ENCODE data around the gene TEX26.

Gene TEX26

DNA sequence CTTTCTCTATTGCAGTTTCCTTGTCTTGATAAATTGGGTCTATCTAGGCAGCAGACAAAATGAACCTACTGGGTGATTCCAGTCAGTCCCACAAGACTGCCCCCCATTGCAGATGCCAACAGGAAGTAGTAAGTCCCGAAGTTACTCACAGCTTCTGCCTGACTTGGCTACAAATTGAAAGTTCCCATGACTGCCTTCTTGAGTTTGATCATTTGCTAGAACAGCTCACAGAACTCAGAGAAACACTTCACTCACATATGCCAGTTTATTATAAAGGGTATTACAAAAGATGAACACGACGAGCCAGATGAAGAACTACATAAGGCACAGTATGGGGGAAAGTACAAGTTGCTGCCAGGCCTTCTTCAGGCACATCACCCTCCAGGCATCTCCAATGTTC is 50.0 kb downstream of the TEX26 start:
- no peak for DNase-seq

DNA sequence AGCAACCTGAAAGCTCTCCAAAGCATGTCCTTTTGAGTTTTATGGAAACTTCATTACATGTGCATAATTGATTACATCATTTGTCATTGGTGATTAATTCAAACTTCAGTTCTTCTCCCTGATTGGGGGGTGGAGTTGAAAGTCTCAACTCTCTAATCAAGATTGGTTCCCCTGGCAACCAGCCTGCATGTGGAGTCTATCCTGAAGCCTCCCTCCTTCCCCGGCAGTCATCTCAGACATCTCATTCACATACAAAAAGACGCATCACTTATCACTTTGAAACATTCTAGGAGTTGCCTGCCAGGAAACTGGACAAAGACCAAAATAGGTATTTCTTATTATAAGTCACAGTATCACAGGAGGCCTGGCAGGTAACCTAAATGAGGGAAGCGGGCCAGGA is 50.5 kb downstream of the TEX26 start:
- no peak for DNase-seq

DNA sequence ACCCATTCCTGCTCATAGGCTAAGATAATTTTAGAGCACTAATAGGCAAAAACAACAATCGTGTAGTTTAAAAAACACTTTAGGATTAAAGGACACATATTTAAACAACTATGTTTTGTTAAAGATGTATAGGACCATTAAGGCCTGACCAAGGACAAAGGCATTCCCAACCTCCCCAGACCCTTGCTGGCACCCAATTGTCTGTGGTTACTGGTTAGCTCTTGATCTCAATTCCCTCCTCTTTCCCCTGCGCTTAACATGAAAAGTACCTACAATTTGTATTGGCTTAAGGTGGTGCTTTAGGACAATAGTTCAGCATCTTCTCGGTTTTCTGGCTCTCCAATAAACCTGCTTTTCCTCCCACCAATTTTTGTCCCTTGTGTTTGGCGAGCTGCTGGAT is 51.0 kb downstream of the TEX26 start:
- no peak for DNase-seq

DNA sequence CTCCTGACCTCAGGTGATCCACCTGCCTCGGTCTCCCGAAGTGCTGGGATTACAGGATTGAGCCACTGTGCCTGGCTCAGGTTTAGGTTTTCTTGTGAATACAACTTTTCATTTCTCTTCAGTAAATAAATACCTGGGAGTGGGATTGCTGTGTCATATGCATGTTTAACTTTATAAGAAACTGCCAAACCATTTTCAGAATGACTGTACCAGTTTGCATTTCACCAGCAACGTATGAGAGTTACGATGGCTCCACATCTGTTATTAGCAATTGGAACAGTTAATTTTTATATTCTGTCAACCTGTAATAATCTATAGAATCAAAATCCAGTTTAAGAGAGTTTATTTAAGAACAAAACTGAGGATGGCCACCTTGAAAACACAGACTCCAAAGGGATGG is 52.2 kb downstream of the TEX26 start:
- DNase-seq = no peak

DNA sequence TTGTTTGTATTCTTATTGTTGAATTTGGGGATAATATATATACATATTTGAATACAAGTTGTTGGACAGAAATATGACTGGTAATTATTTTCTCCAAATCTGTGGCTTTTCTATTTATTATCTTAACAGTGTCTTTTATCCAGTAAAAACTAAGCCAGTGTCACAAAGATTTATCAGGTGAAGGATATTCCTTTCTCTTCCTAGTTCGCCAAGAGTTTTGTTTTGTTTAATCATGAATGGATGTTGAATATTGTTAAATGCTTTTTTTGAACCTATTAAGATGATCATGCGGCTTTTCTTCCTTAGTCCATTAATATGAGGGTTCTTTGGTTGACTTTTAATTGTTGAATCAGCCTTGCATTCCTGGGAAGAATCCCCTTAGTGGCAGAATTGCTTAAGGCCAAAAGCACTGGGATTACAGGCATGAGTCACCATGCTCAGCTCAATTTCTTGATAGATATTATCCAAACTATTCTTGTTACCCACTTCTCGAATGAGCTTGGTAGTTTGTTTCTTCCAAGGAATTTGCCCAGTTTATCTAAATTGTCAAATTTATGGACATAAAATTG is 53.3 kb downstream of the TEX26 start:
- DNase-seq = no peak

DNA sequence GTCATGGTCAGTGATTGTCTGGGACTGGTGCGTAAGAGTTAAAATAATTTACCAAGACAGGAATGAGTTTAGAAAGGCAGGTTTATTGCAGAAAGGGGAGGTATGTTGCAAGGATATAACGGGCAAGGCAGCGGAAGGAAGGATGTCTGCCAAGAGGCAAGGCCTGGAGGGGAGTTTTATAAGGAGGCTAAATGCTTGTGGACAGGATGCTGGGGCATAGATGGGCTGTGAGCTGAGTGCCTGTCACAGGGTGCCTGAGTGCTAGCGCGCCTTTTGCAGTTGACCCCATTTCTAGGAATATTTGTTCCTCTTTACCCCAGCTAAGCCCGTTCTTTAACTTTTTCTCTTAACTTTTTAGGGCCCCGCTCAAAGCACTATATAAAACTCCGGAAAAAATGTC is 58.7 kb downstream of the TEX26 start:
- DNase-seq = no peak

DNA sequence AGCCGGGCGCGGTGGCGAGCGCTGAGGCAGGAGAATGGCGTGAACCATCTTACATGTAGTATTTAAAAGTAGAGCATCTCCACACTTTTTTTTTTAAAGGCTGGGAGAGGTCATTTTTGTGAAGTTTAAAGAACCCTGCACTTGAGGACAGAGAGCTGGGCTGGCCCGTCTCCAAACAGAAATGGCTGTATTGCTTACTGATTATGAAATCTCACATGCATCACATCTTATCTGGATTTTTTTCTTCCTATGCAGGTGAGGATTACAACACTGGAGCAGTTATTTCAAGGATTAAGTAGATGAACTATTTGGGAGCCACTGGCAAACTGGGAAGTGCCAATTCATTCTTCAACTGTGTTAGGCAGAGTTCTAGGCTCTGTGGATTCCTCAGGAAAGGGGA is 59.5 kb downstream of the TEX26 start:
- DNase-seq = no peak

DNA sequence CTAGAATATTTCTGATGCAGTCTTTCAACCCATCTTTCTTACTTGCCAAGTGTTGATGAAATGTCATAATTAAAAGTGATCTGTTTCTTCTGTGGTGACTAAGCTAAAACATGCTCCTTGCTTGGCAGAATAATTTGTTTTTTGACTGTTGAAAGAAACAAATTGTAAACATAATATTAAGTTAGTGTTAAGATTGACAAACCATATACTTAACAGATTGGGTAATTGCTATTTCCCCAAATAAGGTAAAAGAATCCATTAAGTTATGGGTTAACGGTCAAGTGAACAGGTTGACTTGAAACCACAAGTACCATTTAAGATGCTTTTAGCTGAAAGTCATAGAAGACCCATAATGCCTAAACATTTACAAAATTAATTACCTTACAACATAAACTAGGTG is 62.9 kb downstream of the TEX26 start:
- DNase-seq = no peak

DNA sequence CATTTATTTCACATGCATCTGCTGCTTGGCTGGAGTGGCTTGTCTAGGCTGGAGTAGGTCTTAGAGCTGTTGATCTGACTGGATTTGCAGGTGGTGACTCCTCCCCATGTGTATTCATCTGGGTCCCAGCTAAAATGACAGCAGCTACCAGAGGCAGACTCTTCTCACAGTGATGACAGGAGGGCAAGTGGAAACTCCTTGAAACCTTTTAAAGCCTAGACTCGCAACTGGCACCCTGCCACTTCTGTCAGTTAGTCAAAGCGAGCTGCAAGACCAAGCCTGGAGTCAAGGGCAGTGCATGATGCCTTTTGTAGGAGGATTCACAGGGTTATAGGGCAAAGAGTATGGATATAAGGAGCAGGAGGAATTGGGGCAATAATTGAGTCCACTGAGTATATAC is 65.2 kb downstream of the TEX26 start:
- DNase-seq = no peak

DNA sequence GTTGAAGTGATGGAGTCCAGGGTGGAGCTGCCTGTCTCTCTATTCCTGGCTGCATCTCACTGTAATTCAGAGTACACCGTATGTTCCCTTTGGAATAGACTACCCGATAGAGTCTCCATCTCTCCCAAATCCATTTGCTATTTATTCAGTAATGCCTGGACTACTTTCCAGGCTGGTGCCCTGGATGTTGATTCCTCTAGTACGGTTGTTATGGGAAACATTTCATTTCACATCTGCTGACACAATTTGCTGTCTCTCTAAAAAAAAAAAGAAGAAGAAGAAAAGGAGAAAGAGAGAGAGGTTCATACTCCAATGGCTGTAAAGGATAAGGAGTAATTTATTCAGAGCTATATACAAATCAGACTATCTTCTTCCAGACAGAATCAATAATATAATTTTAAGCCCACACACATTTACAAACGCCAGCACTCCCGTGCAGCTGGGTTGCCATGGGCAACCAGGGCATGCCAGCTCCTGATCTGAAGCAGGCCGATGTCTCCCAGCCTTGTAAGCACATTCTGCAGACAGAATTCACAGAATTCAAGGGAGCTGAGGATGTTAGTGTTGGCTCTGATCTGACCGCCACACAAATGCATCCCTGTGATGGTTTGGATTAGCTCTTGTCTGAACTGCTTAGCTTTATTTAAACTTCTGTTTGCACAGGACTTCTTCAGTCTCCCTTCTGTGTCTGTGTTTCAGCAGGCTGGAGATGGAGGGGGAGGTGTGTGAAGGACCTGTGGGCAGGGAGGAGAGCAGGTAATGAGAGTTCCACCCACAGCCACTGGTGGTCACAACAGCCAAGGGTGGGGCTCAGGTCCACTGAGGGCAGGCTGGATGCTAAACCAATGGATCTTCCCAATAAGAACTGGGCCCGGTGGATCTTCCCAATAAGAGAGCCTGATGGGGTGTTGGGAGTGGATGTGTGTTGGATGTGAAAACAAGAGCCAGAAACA is 66.0 kb downstream of the TEX26 start:
- no peak for DNase-seq

DNA sequence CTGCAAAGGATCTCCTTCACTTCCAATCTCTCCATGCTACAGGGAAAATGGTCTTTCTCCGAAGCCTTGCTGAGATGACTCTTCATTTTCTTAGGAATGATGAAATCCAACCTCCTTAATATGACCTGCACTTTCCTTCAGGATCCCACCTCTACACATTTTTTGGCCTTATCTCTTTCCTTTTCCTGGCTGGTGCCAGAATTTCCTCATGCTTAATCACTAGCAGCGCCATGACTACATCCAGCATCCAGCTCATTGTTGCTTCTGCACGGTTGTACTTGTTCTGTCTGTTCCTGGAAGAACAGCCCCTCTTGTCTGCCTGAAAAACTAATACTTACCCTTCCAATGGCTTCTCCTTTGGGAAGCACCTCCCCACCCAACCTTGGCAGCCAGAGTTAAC is 68.4 kb downstream of the TEX26 start:
- DNase-seq = no peak

DNA sequence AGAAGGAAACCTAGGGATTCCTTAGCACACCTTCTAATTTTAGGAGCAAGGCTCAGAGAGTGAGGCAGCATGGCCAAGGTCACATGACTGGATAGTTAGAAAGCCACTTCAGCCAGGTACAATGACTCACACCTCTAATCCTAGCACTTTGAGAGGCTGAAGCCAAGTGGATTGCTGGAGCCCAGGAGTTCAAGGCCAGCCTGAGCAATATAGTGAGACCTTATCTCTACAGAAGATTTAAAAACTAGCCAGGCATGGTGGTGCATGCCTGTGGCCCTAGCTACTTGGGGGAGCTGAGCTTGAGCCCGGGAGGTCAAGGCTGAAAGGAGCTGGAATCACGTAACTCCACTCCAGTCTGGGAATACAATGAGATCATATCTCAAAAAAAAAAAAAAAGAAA is 69.2 kb downstream of the TEX26 start:
- no peak for DNase-seq

DNA sequence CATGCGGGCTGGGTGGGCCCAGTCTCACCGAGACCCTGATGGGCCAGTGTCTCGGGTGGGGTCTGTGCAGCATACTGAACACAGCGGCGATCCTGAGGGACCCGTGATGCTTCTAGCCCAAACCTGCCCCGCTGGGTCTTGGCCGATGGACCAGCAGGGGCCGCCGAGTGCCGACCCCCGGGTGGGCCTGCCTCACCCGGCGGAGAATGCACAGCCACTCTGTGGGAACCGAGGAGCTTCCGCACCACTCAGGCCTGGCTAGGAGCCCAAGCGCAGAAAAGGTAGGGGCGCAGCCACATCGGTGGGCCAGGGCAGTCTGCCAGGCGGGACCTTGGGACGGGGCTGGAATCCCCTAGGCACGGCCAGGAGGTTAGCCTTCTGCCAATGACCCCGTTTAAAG is 72.6 kb downstream of the TEX26 start:
- no peak for DNase-seq

DNA sequence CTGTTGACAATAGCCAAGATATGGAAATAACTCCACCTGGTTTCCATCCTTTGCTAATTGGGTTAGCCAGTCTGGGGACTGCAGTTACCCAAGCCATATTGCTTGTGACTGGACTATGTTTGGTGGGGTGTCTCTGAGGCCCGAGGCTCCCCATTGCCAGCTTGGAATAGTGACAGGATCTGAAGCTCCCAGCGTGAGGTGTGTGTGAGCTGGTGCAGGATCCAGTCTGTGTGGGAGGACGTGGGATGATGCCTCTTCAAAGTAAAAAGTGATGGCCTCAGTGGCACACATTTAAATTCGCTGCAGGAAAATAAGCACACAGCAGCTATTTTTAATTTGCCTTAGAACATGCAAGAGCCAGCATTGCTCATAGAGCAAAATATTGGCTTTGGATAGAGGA is 75.0 kb downstream of the TEX26 start:
- DNase-seq = no peak

DNA sequence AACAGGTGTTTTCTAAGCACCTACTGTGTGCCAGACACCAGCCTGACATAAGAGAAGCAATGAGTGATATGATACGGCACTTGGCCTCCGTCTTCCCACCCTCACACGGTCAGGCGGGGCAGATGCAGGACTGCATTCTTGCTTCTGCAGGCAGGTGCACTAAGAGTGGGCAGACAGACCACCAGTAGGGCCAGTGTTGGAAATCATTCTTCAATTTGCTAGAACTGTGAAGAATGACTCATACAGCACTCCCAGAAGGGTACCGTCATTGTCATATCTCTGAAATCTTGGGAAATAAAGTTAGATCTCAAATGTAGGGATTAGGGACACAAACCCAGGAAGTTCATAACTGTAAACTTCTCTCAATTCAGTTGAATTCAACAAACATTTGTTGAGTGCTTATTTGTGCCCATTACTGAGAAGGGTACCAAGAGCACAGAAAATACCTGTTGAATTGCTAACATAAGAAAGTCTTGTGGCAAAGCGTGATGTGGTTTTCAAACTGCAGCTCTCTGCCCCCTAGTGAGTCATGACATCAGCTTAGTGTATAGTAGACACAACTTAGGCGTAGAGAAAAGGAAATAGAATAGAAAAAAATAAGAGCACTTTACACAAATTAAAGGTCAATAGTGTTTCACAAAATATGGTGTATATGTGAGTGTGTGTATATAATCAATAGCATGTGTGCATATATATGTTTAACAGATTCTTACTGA is 76.1 kb downstream of the TEX26 start:
- DNase-seq = no peak

DNA sequence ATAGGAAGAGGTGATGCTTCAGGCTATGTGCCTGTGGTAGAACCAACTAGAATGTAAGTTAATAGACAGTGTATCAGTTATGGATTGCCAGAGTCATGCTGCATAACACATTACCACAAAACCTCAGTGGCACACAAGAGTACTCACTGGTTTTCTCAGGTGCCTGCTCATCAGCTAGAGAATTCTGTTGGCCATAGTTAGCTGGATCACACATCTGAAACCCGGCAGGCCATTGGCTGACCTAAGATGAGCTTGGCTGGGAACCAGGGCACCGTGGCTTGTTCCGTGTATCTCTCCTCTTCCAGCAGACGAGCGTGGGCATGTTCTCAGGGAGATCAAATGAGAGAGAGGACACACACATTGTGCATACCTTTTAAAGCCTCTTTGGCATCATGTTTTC is 76.7 kb downstream of the TEX26 start:
- no peak for DNase-seq

DNA sequence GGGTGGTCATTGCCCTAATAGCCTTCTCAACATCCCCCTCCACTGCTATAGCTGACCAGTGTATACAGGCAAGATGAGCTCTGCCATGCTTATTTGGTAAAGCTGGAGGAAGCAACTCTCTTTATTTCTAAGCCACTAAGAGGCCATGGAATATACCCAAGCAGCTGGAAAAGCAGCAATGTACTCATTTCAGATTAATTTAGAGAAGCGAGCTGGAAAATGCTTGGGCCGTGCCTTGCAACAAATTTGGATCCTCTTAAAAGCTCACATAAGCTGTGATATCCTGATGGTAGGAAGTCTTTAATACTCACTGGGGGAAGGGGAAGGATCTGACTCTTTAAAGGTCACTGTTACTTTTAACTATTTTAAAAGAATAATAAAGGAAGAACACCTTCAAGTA is 77.8 kb downstream of the TEX26 start:
- no peak for DNase-seq

DNA sequence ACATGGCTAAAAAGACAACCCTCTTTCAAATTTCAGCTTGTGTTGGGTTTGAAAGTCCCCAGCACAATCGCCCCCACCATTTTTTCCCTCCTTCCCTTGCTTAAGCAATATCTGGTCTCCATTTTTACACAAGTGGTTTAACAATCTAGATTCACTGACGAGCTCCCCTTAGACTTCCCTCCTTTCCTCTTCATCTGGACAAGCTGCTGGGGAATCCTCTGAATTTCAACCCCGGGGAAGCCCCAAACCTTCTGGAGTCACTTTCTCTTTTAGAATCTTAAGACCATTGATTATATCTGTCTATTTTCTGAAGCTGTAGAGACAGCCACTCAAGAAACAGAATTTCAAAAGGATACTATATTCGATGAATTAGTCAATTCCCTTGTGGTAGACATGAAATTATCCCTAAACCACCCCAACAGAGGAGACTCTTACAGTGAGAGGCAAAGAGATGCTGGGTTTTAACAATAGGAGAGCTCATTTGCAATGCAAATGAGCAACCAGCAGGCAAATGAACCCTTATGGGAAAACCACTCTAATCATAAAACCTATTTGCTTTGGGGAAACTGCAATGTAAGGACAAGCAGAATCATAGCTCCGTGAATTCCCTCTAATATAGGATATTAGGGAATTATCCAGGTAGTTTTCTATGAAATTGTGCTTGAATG is 78.9 kb downstream of the TEX26 start:
- no peak for DNase-seq

DNA sequence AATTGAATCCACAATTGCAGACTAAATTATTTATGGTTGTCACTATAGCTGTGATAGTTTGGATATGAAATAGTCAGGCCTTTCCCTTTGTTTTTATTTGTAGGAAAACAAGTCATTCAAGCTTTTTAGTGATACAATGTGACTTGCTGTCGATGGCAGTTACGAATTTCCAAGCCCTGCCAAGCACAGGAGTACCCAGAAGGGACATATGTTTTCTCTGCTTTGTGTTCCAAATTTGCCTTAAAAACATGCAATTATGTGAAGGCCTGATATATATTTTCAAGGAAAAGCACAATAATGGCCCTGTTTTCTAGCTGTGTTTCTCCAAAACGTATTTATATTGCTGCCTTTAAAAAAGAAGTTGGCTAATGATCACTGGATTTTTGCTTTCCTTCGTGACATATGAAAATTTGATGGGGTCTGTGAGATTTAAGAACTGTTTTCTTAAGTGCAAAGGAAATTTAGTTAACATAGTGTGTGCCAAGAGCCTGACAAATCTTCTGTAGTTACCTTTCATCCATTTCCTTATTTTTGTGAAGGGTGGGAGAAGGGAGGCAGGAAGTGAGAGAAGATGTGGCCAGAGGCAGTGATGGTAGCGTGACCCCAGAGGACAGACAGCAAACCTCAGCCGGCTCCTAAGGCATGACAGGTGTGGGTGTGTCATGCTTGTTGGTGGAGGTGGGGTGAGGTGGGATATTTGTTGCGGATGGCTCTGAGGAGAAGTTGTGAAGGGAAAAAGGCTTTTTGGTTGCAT is 79.6 kb downstream of the TEX26 start:
- DNase-seq = no peak

DNA sequence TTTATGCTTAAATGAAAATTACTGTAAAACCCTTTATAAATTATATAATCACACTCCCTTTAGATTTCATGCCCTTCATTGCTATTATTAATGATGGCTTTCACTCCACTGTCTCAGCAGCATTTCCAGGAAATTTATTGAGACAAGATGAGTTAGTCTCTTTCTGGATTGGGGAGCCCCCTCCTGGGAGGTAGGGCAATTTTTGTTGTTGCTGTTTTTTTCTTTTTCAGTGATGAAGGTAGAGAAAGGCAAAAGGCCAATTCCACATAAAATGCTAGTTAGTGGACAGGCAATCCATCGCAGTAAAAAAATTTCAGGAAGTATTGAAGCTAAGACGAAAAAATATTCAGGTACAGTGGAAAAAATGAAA is 80.2 kb downstream of the TEX26 start:
- no peak for DNase-seq

DNA sequence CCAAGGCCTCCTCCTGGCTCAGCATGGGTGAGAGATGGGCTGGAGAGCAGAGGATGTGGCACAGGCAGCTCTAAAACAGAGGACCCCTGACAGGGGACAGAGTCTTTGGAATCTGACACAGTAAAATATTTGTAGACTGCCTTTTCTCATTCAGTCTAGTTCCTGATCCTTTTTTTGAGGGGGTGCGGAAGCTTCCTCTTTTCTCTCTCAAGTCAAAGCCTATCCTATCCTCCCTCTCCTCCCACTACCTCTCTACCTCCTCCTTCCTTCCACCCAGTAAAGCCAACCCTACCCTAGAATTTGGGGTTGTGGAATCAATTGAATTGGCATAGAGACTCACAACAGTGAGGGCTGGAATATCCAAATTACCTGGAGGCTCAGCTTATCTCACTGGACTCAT is 82.0 kb downstream of the TEX26 start:
- no peak for DNase-seq

DNA sequence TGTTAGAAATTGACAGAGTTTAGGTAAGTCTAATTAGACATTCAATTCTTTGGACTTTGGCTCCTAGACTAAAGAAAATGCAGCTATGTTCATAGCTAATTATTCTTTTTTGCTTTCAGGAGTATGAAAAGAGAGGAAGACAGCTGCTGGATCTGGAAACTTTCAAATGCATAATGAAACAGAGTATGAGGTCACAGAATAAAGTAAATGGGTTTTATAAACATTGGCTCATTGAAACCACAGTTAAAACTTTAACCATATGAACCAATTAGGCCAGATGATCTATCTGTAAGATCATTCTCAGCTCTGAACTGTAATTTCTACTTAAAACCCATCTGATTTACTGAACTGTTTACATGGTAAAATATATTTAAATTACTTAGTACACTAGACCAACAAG is 82.7 kb downstream of the TEX26 start:
- DNase-seq = no peak

Measured in CD4-positive, alpha-beta T cell treated with Interleukin-4 for 4 hours (primary cell).